Measurements from ENCODE around the gene MYL6.

GRCh38 chr12:56164345-56164729 lies 6.2 kb downstream of the MYL6 start:
- no peak for TF ChIP-seq CTCF (IDR thresholded peaks at IDR 0.05)
- TF ChIP-seq POLR2A (IDR thresholded peaks at IDR 0.05) = no peak
- TF ChIP-seq EP300 (IDR thresholded peaks at IDR 0.05) = no peak

Data from ovary (tissue), 3 donors.